Lung (tissue), 12 donors: Measurements from ENCODE around the gene GFPT2. TPM values are rescaled to one million over a fixed set of nuclear protein-coding genes. Genes with fewer than 3 reads are reported as not detected.
"Not testable (repeated sequence)": the region's sequence is repeated elsewhere in the genome, so short reads cannot be mapped to it uniquely, and the experiment has no call there.

ENCODE experiments used
- ATAC-seq: fragments of 200-7000 bp; cut with Tn5 transposase; one replicate; pipeline ENCODE4 v1.9.1; 2020; ENCODE audit warnings: moderate number of reproducible peaks; ENCODE audit not compliant: insufficient read depth, low FRiP score
- DNase-seq, 3 donors: peaks; one replicate each; pipeline ENCODE4 v3.0.0-alpha.2; 2013 to 2017
- H3K27ac ChIP-seq, 2 donors: one replicate each; pipeline ENCODE4 v1.5.1; 2013; ENCODE audit warnings: mild to moderate bottlenecking in 2 of 2, moderate library complexity in 2 of 2, control low read depth in 1 of 2, inconsistent platforms in 1 of 2, low read depth in 1 of 2, low read length in 1 of 2
- H3K27me3 ChIP-seq, 3 donors: one replicate each; pipeline ENCODE4 v1.5.1; 2013; ENCODE audit warnings: low read length in 2 of 3; ENCODE audit not compliant: control insufficient read depth in 3 of 3, insufficient read depth in 3 of 3
- H3K36me3 ChIP-seq, 4 donors: one replicate each; pipeline ENCODE4 v1.5.1; 2013; ENCODE audit warnings: low read length in 4 of 4, mild to moderate bottlenecking in 1 of 4, moderate library complexity in 1 of 4; ENCODE audit not compliant: control insufficient read depth in 4 of 4, insufficient read depth in 4 of 4
- H3K4me1 ChIP-seq, 5 donors: one replicate each; pipeline ENCODE4 v1.5.1; 2013; ENCODE audit warnings: low read length in 5 of 5, mild to moderate bottlenecking in 2 of 5, moderate library complexity in 1 of 5; ENCODE audit not compliant: control insufficient read depth in 5 of 5, insufficient read depth in 5 of 5
- H3K4me3 ChIP-seq: one replicate; pipeline ENCODE4 v1.5.1; 2013; ENCODE audit warnings: mild to moderate bottlenecking, control low read depth, moderate library complexity
- H3K9ac ChIP-seq, 2 donors: one replicate each; pipeline ENCODE4 v1.5.1; 2013; ENCODE audit warnings: low read length in 2 of 2, control low read depth in 1 of 2; ENCODE audit not compliant: insufficient read depth in 1 of 2
- H3K9me3 ChIP-seq, 4 donors: one replicate each; pipeline ENCODE4 v1.5.1; 2013; ENCODE audit warnings: low read length in 3 of 4, mild to moderate bottlenecking in 1 of 4, moderate library complexity in 1 of 4; ENCODE audit not compliant: control insufficient read depth in 4 of 4, insufficient read depth in 3 of 4
- CTCF ChIP-seq: IDR thresholded peaks from 2 replicates; pipeline ENCODE4 v1.5.1; 2012; ENCODE audit warnings: mild to moderate bottlenecking; ENCODE audit errors: control extremely low read depth, extremely low read depth
- WGBS, 2 donors: extraction: QIAGEN DNeasy Blood & Tissue Kit; methylation state at CpG; one replicate each; pipeline ENCODE4 v1.1.7; 2013; 5-methylcytosine and 5-hydroxymethylcytosine counted together
- polyA plus RNA-seq, 2 donors: library from polyadenylated mRNA; stranded (reverse); fragments of 200-250 nt; gene quantifications; one replicate each; pipeline ENCODE4 v1.2.1, GENCODE V29; 2013
- total RNA-seq, 2 donors: library from RNA; depleted of rRNA in 1 of 2; stranded (reverse); fragments of >200 nt in 1 of 2; gene quantifications; one replicate each; pipeline ENCODE4 v1.2.1, GENCODE V29; 2014 to 2021
- donor health status: control.
- donor health status: control.
- donor health status: Bipolar disorder and iron deficiency.
- donor health status: healthy.
- donor health status: DM: yes; HTN: yes; CAD: no.

GFPT2 gene
- total and polyA plus RNA-seq, 4 donors = 11.1 to 26.6 (median 17.3) TPM

GRCh38 chr5:180299526-180299925 is 53.6 kb downstream of the GFPT2 start:
- no peak for TF ChIP-seq CTCF
- ATAC-seq (no peak), DNase-seq (no peak)
- H3K27ac ChIP-seq = no peak overlapping the region
- no peaks in the 10 kb centered on the region for H3K27me3 ChIP-seq
- H3K36me3 ChIP-seq = peaks cover 0 to 4% (median 3%) of the 10 kb centered on the region in 4 donors
- no peak overlapping the region for H3K9ac ChIP-seq
- no peaks in the 10 kb centered on the region for H3K4me1 ChIP-seq
- no peak overlapping the region for H3K4me3 ChIP-seq
- peaks cover 0 to 2% (median 0%) of the 10 kb centered on the region in 4 donors for H3K9me3 ChIP-seq
- WGBS, 2 donors = 56 to 91% methylated on average over 3 of the region's 3 CpGs

DNA sequence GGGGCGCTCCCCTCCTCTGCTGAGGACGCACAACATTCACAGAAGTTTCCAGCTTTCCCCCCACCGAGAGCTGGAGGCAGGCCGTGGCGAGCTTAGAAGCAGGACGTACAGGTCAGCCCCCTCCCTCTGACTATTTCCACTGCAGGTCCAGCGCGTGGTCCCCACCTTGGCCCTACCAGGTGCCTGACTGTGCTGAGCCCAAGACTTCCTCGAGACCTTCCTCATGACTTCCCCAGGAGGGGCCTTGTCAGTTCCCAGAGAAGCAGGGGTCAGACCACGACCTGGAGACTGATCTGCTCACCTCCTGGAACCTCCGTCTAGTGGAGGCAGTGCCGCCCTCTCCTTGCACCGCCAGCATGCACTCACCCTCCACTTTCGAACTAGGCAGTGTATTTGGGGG is 54.1 kb downstream of the GFPT2 start:
- not testable (repeated sequence) for H3K4me3 ChIP-seq, H3K4me1 ChIP-seq, H3K36me3 ChIP-seq, H3K9me3 ChIP-seq, H3K27ac ChIP-seq, DNase-seq, ATAC-seq, H3K9ac ChIP-seq, H3K27me3 ChIP-seq
- WGBS, 2 donors = 88 to 94% methylated on average over 12 to 14 of the region's 14 CpGs

GRCh38 chr5:180297587-180298282 is 55.4 kb downstream of the GFPT2 start:
- no peak overlapping the region for H3K27ac ChIP-seq
- H3K9ac ChIP-seq = no peak overlapping the region
- ATAC-seq (no peak), DNase-seq (no peak)
- TF ChIP-seq CTCF = no peak
- 83 to 91% methylated on average over 2 of the region's 2 CpGs for WGBS, 2 donors
- peaks cover 0 to 2% (median 0%) of the 10 kb centered on the region in 4 donors for H3K9me3 ChIP-seq
- no peak overlapping the region for H3K4me3 ChIP-seq
- H3K36me3 ChIP-seq = peaks cover 0 to 4% (median 1%) of the 10 kb centered on the region in 4 donors
- H3K4me1 ChIP-seq = peaks cover 0 to 5% (median 4%) of the 10 kb centered on the region in 5 donors
- no peaks in the 10 kb centered on the region for H3K27me3 ChIP-seq

- 36 to 38% methylated on average over 6 to 7 of the region's 7 CpGs for WGBS, 2 donors
- Histone ChIP-seq H3K36me3 (peaks cover 0 to 4% (median 1%) of the 10 kb centered on the region in 4 donors), H3K9me3 (peaks cover 0 to 2% (median 0%) of the 10 kb centered on the region in 4 donors), H3K27ac (no peak overlapping the region), H3K27me3 (no peaks in the 10 kb centered on the region), H3K9ac (no peak overlapping the region), H3K4me3 (no peak overlapping the region), H3K4me1 (peaks cover 0 to 5% (median 4%) of the 10 kb centered on the region in 5 donors)
- ATAC-seq = no peak
- TF ChIP-seq CTCF = no peak
- no peak for DNase-seq
Observed at GRCh38 chr5:180296771-180297170, 56.4 kb downstream of the GFPT2 start.
